H1 (cell line): Measurements from ENCODE around the gene TMCO1. TPM values are rescaled to one million over a fixed set of nuclear protein-coding genes. Genes with fewer than 3 reads are reported as not detected.
"Not testable (repeated sequence)": the region's sequence is repeated elsewhere in the genome, so short reads cannot be mapped to it uniquely, and the experiment has no call there.

Experiments used
- CTCF ChIA-PET: fragments of 300-600 bp; sonication (Branson Sonifier 250); formaldehyde crosslinking; loops from one replicate; lab custom pipeline; 2021; ENCODE audit not compliant: partially characterized antibody; lab: Charles Lee
- POLR2A ChIA-PET: fragments of 300-600 bp; sonication (Branson Sonifier 250); formaldehyde crosslinking; loops from one replicate; lab custom pipeline; 2021; ENCODE audit warnings: inconsistent platforms; ENCODE audit not compliant: partially characterized antibody; lab: Charles Lee
- DNase-seq, 2 experiments: peaks; one replicate each; pipeline versions ENCODE4 v3.0.0 to v3.0.0-alpha.2; 2010 to 2022; ENCODE audit warnings: low spot score in 2 of 2, low read depth in 1 of 2, mixed read lengths in 1 of 2
- FAIRE-seq: peaks from 2 replicates; lab custom pipeline; 2011; peaks lifted over from hg19 to GRCh38; lab: Jason Lieb, UNC
- H2AFZ ChIP-seq: 2 replicates; pipeline ENCODE4 v1.8.1; 2012; ENCODE audit warnings: low read length, inconsistent platforms
- H2AK5ac ChIP-seq: 2 replicates; pipeline ENCODE4 v1.6.1; 2013; ENCODE audit warnings: low read depth, low read length
- H2BK120ac ChIP-seq: replicated peaks from 2 replicates; pipeline ENCODE3; 2013; ENCODE audit warnings: low read depth, low read length, inconsistent platforms
- H2BK12ac ChIP-seq: 2 replicates; pipeline ENCODE4 v1.6.1; 2013; ENCODE audit warnings: low read depth, low read length
- H2BK15ac ChIP-seq: 2 replicates; pipeline ENCODE4 v1.6.1; 2013; ENCODE audit warnings: low read length
- H2BK20ac ChIP-seq: 2 replicates; pipeline ENCODE4 v1.6.1; 2013; ENCODE audit warnings: low read length
- H2BK5ac ChIP-seq: 2 replicates; pipeline ENCODE4 v1.6.1; 2013; ENCODE audit warnings: low read depth, low read length
- H3K14ac ChIP-seq: 2 replicates; pipeline ENCODE4 v1.6.1; 2013; ENCODE audit warnings: inconsistent platforms; ENCODE audit not compliant: insufficient read length
- H3K18ac ChIP-seq: 2 replicates; pipeline ENCODE4 v1.6.1; 2013; ENCODE audit warnings: low read length; ENCODE audit errors: extremely low read depth
- H3K23ac ChIP-seq: 2 replicates; pipeline ENCODE4 v1.6.1; 2013; ENCODE audit warnings: inconsistent platforms; ENCODE audit not compliant: insufficient read length
- H3K23me2 ChIP-seq: 2 replicates; pipeline ENCODE4 v1.6.1; 2013; ENCODE audit warnings: low read depth, low read length
- H3K27ac ChIP-seq: 2 replicates; pipeline ENCODE4 v1.6.1; 2011; ENCODE audit warnings: low read depth, low read length, inconsistent platforms
- H3K27me3 ChIP-seq, 4 experiments: replicated peaks in 1 of 4; 1 replicate in 1 of 4; 2 replicates in 3 of 4; pipeline versions ENCODE4 v1.6.1 to v1.8.1; 2011 to 2013; ENCODE audit warnings: low read length in 3 of 4, mild to moderate bottlenecking in 3 of 4, inconsistent platforms in 2 of 4, mixed read lengths in 2 of 4, moderate library complexity in 1 of 4; ENCODE audit not compliant: control insufficient read depth in 3 of 4, insufficient read depth in 3 of 4; ENCODE audit errors: extremely low read depth in 1 of 4
- H3K36me3 ChIP-seq, 4 experiments: 2 replicates each; pipeline versions ENCODE4 v1.6.1 to v1.8.1; 2011 to 2013; ENCODE audit warnings: mild to moderate bottlenecking in 4 of 4, low read length in 3 of 4, moderate library complexity in 2 of 4, control low read depth in 1 of 4, inconsistent platforms in 1 of 4; ENCODE audit not compliant: insufficient read depth in 4 of 4, control insufficient read depth in 2 of 4
- H3K4ac ChIP-seq: replicated peaks from 2 replicates; pipeline ENCODE3; 2013; ENCODE audit warnings: low read length, low read depth, mixed read lengths, inconsistent platforms; ENCODE audit not compliant: insufficient read length
- H3K4me1 ChIP-seq, 4 experiments: replicated peaks in 1 of 4; 1 replicate in 1 of 4; 2 replicates in 3 of 4; pipeline versions ENCODE4 v1.6.1 to v1.8.1; 2011 to 2013; ENCODE audit warnings: low read length in 3 of 4, inconsistent platforms in 2 of 4, mixed read lengths in 1 of 4; ENCODE audit not compliant: insufficient read depth in 4 of 4, control insufficient read depth in 3 of 4
- H3K4me2 ChIP-seq, 2 experiments: 2 replicates each; pipeline versions ENCODE4 v1.6.1 to v1.8.1; 2011 to 2013; ENCODE audit warnings: low read depth in 2 of 2, low read length in 2 of 2, control low read depth in 1 of 2, inconsistent platforms in 1 of 2, mild to moderate bottlenecking in 1 of 2; ENCODE audit not compliant: insufficient read depth in 1 of 2
- H3K4me3 ChIP-seq, 4 experiments: fragments of 200-600, 300-600 bp in 1 of 4; sonication (generic), shearing (Covaris generic), sonication (Bioruptor Twin) in 1 of 4; 2 replicates each; pipeline versions ENCODE4 v1.5.1 to v1.8.1; 2011 to 2016; ENCODE audit warnings: low read length in 4 of 4, low read depth in 3 of 4, control low read depth in 2 of 4, inconsistent platforms in 2 of 4, mild to moderate bottlenecking in 2 of 4, mixed read lengths in 1 of 4, moderate library complexity in 1 of 4; ENCODE audit not compliant: insufficient read depth in 2 of 4; ENCODE audit errors: extremely low read depth in 1 of 4
- H3K56ac ChIP-seq: replicated peaks from 2 replicates; pipeline ENCODE3; 2013; ENCODE audit warnings: low read depth, mild to moderate bottlenecking, mixed read lengths, low read length, inconsistent platforms; ENCODE audit not compliant: insufficient read length
- H3K79me1 ChIP-seq: 2 replicates; pipeline ENCODE4 v1.6.1; 2013; ENCODE audit warnings: low read depth, low read length, control low read depth
- H3K79me2 ChIP-seq, 2 experiments: 2 replicates each; pipeline versions ENCODE4 v1.6.1 to v1.8.1; 2012 to 2013; ENCODE audit warnings: low read length in 2 of 2, mild to moderate bottlenecking in 2 of 2, inconsistent platforms in 1 of 2; ENCODE audit not compliant: insufficient read depth in 2 of 2, control insufficient read depth in 1 of 2
- H3K9ac ChIP-seq, 4 experiments: replicated peaks in 1 of 4; 1 replicate in 1 of 4; 2 replicates in 3 of 4; pipeline versions ENCODE4 v1.6.1 to v1.8.1; 2011 to 2013; ENCODE audit warnings: low read depth in 3 of 4, low read length in 3 of 4, control low read depth in 2 of 4, mild to moderate bottlenecking in 2 of 4, moderate library complexity in 2 of 4, inconsistent platforms in 1 of 4; ENCODE audit errors: extremely low read depth in 1 of 4
- H3K9me3 ChIP-seq, 2 experiments: 2 replicates each; pipeline versions ENCODE4 v1.6.1 to v1.8.1; 2012 to 2013; ENCODE audit warnings: mild to moderate bottlenecking in 2 of 2, moderate library complexity in 2 of 2, control low read depth in 1 of 2, inconsistent platforms in 1 of 2, low read depth in 1 of 2, low read length in 1 of 2, mixed read lengths in 1 of 2; ENCODE audit not compliant: insufficient read depth in 2 of 2
- H4K20me1 ChIP-seq, 2 experiments: replicated peaks in 1 of 2; 2 replicates each; pipeline versions ENCODE3 to v1.8.1; 2011 to 2013; ENCODE audit warnings: inconsistent platforms in 2 of 2, low read length in 2 of 2, mild to moderate bottlenecking in 1 of 2; ENCODE audit not compliant: insufficient read depth in 2 of 2, control insufficient read depth in 1 of 2
- H4K5ac ChIP-seq: 2 replicates; pipeline ENCODE4 v1.6.1; 2013; ENCODE audit warnings: low read length, low read depth, mixed read lengths, inconsistent platforms; ENCODE audit not compliant: insufficient read length
- H4K8ac ChIP-seq: 2 replicates; pipeline ENCODE4 v1.8.0; 2013; ENCODE audit warnings: mild to moderate bottlenecking, moderate library complexity, low read length, inconsistent platforms; ENCODE audit not compliant: insufficient read depth; ENCODE audit errors: extremely low read depth
- H4K91ac ChIP-seq: replicated peaks from 2 replicates; pipeline ENCODE3; 2013; ENCODE audit warnings: low read length, mixed read lengths, inconsistent platforms; ENCODE audit not compliant: insufficient read length
- NANOG ChIP-seq: IDR thresholded peaks from 2 replicates; pipeline ENCODE4 v1.6.1; 2011; ENCODE audit warnings: low read length, low read depth, mild to moderate bottlenecking, inconsistent platforms; ENCODE audit not compliant: insufficient read depth, poor library complexity, severe bottlenecking
- POU5F1 ChIP-seq: IDR thresholded peaks from 2 replicates; pipeline ENCODE4 v1.6.1; 2011; ENCODE audit warnings: low read depth, mild to moderate bottlenecking, low read length, moderate library complexity
- WGBS, 2 experiments: shearing (Covaris generic) in 1 of 2; methylation state at CpG; one replicate each; pipeline versions ENCODE4 v1.1.6 to v1.1.7; 2013 to 2015; ENCODE audit warnings: low lambda C conversion rate in 2 of 2, mixed read lengths in 2 of 2, inconsistent platforms in 1 of 2, low coverage in 1 of 2, missing lambda C conversion rate in 1 of 2; ENCODE audit not compliant: insufficient replicate concordance in 2 of 2, insufficient coverage in 1 of 2, insufficient read length in 1 of 2; ENCODE audit errors: extremely low coverage in 1 of 2, missing lambda C conversion rate in 1 of 2; 5-methylcytosine and 5-hydroxymethylcytosine counted together
- polyA plus RNA-seq, 7 experiments: library from polyadenylated mRNA; depleted of rRNA in 3 of 7; stranded (reverse) in 5 of 7; unstranded in 2 of 7; fragments of >200 nt in 5 of 7; fragments of 200-250 nt in 2 of 7; gene quantifications; 1 replicate in 5 of 7; 2 replicates in 1 of 7; 4 replicates in 1 of 7; pipeline versions ENCODE4 v1.2.1 to v1.2.3, GENCODE V29; 2011 to 2013; ENCODE audit warnings: missing spikeins in 2 of 7, mixed read lengths in 2 of 7
- total RNA-seq: library from RNA; stranded (reverse); fragmentation: NEBNext Ultra II Directional; extraction: Animal tissue kit (Norgen Biotek cat#: 25700); gene quantifications from 2 replicates; pipeline ENCODE4 v1.2.1, GENCODE V29; 2021

Gene TMCO1
- total and polyA plus RNA-seq, 2 of the 8 experiments (the other 6 are each of a cell fraction or from before 2014, with no cell fraction given): 61.6 to 63.8 TPM

DNA sequence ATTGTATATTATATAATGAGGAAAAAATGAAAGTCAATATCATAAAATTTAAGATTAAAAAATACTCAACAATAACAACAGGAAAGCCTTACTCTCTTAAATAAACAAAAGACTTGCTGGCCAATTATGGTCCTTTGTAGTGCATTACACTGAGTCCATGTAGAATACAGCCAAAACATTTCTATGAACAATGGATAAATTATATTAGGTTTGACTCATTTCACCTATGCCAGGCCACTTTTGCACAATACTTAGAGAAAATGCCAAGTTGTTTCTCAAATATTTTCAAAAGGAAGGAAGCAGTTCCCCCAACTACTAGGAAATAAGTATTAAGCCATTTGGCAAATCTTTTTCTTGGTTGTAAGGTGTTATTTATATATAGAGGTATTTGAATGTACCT lies 38.9 kb upstream of the TMCO1 start:
- DNase-seq: no peak
- Histone ChIP-seq H3K9ac (no peak overlapping the region), H3K4me2 (no peak overlapping the region), H2BK15ac (no peak overlapping the region), H4K20me1 (no peaks in the 10 kb centered on the region), H3K4ac (no peak overlapping the region), H3K9me3 (no peaks in the 10 kb centered on the region), H3K14ac (no peak overlapping the region), H2BK120ac (no peak overlapping the region), H2BK20ac (no peak overlapping the region), H2BK5ac (no peak overlapping the region), H3K18ac (no peak overlapping the region), H3K36me3 (no peaks in the 10 kb centered on the region), H4K8ac (no peak overlapping the region), H3K27me3 (no peaks in the 10 kb centered on the region), H3K27ac (no peak overlapping the region), H2AK5ac (no peak overlapping the region), H3K56ac (no peak overlapping the region), H3K23ac (no peak overlapping the region), H3K4me3 (no peak overlapping the region), H4K91ac (no peak overlapping the region), H2BK12ac (no peak overlapping the region), H4K5ac (no peak overlapping the region), H2AFZ (no peak overlapping the region), H3K4me1 (no peaks in the 10 kb centered on the region), H3K79me1 (no peaks in the 10 kb centered on the region), H3K79me2 (no peaks in the 10 kb centered on the region), H3K23me2 (no peaks in the 10 kb centered on the region)
- no peak for FAIRE-seq
- ChIA-PET CTCF (no interaction called here), POLR2A (no interaction called here)
- TF ChIP-seq POU5F1 (no peak), NANOG (no peak)

DNA sequence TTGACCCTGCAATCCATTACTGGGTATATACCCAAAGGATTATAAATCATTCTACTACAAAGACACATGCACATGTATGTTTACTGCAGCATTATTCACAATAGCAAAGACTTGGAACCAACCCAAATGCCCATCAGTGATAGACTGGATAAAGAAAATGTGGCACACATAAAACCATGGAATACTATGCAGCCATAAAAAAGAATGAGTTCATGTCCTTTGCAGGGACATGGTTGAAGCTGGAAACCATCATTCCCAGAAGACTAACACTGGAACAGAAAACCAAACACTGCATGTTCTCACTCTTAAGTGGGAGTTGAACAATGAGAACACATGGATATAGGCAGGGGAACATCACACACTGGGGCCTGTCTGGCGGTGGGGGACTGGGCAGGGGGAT lies 35.8 kb upstream of the TMCO1 start:
- H2AFZ ChIP-seq, H3K14ac ChIP-seq, H2BK15ac ChIP-seq, H3K27ac ChIP-seq, H3K4me1 ChIP-seq, H3K18ac ChIP-seq, CTCF ChIA-PET, H3K4me3 ChIP-seq, H4K91ac ChIP-seq, H3K23me2 ChIP-seq, H2BK5ac ChIP-seq, H4K8ac ChIP-seq, H3K9ac ChIP-seq, H3K36me3 ChIP-seq, H3K79me2 ChIP-seq, H4K5ac ChIP-seq, H3K79me1 ChIP-seq, H3K27me3 ChIP-seq, DNase-seq, H3K4ac ChIP-seq, H4K20me1 ChIP-seq, H3K56ac ChIP-seq, H3K9me3 ChIP-seq, POLR2A ChIA-PET, H2BK12ac ChIP-seq, H2BK120ac ChIP-seq, H3K4me2 ChIP-seq, H3K23ac ChIP-seq, H2AK5ac ChIP-seq, H2BK20ac ChIP-seq, FAIRE-seq: not testable (repeated sequence)
- 92% methylated on average over 1 of the region's 1 CpG; no CpG with 5 or more reads in 1 of the 2 experiments for WGBS, 2 experiments
